H9 (cell line): ENCODE results near the gene PRKAG3. TPM values are rescaled to one million over a fixed set of nuclear protein-coding genes. Genes with fewer than 3 reads are reported as not detected.
A peak's percentile ranks its signal among the peaks of the same experiment; 100 is the strongest.

ENCODE experiments used
- DNase-seq: peaks from one replicate; pipeline ENCODE4 v3.0.0-alpha.2; 2017
- H2AFZ ChIP-seq: one replicate; pipeline ENCODE4 v1.6.1; 2013; ENCODE audit warnings: mild to moderate bottlenecking, low read length, control low read depth, moderate library complexity
- H2AK5ac ChIP-seq: 2 replicates; pipeline ENCODE4 v1.6.1; 2013; ENCODE audit warnings: low read length, control low read depth, mixed read lengths; ENCODE audit not compliant: insufficient read length
- H2BK120ac ChIP-seq: one replicate; pipeline ENCODE4 v1.6.1; 2013; ENCODE audit warnings: low read depth, mild to moderate bottlenecking, low read length, control low read depth, inconsistent platforms; ENCODE audit not compliant: poor library complexity, severe bottlenecking
- H2BK12ac ChIP-seq: 2 replicates; pipeline ENCODE4 v1.6.1; 2013; ENCODE audit warnings: low read length, control low read depth, mixed read lengths, low read depth; ENCODE audit not compliant: insufficient read length
- H2BK15ac ChIP-seq: 2 replicates; pipeline ENCODE4 v1.6.1; 2013; ENCODE audit warnings: low read depth, low read length, control low read depth
- H2BK20ac ChIP-seq: one replicate; pipeline ENCODE4 v1.6.1; 2013; ENCODE audit warnings: low read depth, mild to moderate bottlenecking, low read length, control low read depth, inconsistent platforms; ENCODE audit not compliant: poor library complexity, severe bottlenecking
- H2BK5ac ChIP-seq: 2 replicates; pipeline ENCODE4 v1.6.1; 2013; ENCODE audit warnings: low read length, control low read depth, mixed read lengths; ENCODE audit not compliant: insufficient read length
- H3K14ac ChIP-seq: 2 replicates; pipeline ENCODE4 v1.6.1; 2013; ENCODE audit warnings: low read length, control low read depth; ENCODE audit not compliant: insufficient read depth
- H3K18ac ChIP-seq: 2 replicates; pipeline ENCODE4 v1.6.1; 2013; ENCODE audit warnings: low read depth, mild to moderate bottlenecking, mixed read lengths, low read length, control low read depth; ENCODE audit not compliant: insufficient read length
- H3K23ac ChIP-seq: 2 replicates; pipeline ENCODE4 v1.6.1; 2013; ENCODE audit warnings: low read length, control low read depth, mixed read lengths, low read depth; ENCODE audit not compliant: insufficient read length
- H3K23me2 ChIP-seq: 2 replicates; pipeline ENCODE4 v1.6.1; 2013; ENCODE audit warnings: low read depth, mild to moderate bottlenecking, mixed read lengths, low read length, control low read depth; ENCODE audit not compliant: insufficient read length, poor library complexity, severe bottlenecking
- H3K27ac ChIP-seq: 2 replicates; pipeline ENCODE4 v1.5.1; 2013; ENCODE audit warnings: low read length, control low read depth, mixed read lengths, low read depth; ENCODE audit not compliant: insufficient read length
- H3K27me3 ChIP-seq: 2 replicates; pipeline ENCODE4 v1.6.1; 2013; ENCODE audit warnings: low read length, control low read depth, inconsistent platforms; ENCODE audit not compliant: insufficient read depth
- H3K4ac ChIP-seq: 2 replicates; pipeline ENCODE4 v1.6.1; 2013; ENCODE audit warnings: low read depth, mild to moderate bottlenecking, control low read depth, inconsistent platforms, low read length, moderate library complexity
- H3K4me1 ChIP-seq: 2 replicates; pipeline ENCODE4 v1.6.1; 2013; ENCODE audit warnings: low read length, control low read depth, inconsistent platforms; ENCODE audit not compliant: insufficient read depth
- H3K4me2 ChIP-seq: 2 replicates; pipeline ENCODE4 v1.6.1; 2013; ENCODE audit warnings: low read length, control low read depth, mixed read lengths; ENCODE audit not compliant: insufficient read length, insufficient read depth
- H3K56ac ChIP-seq: 2 replicates; pipeline ENCODE4 v1.6.1; 2013; ENCODE audit warnings: low read depth, mild to moderate bottlenecking, mixed read lengths, low read length, control low read depth; ENCODE audit not compliant: insufficient read length
- H3K79me1 ChIP-seq: 2 replicates; pipeline ENCODE4 v1.6.1; 2013; ENCODE audit warnings: low read depth, mild to moderate bottlenecking, moderate library complexity, low read length, control low read depth, inconsistent platforms; ENCODE audit not compliant: insufficient read depth, poor library complexity, severe bottlenecking
- H3K79me2 ChIP-seq: 2 replicates; pipeline ENCODE4 v1.6.1; 2013; ENCODE audit warnings: low read length, control low read depth, inconsistent platforms; ENCODE audit not compliant: insufficient read depth
- H3K9ac ChIP-seq: 2 replicates; pipeline ENCODE4 v1.6.1; 2013; ENCODE audit warnings: low read length, control low read depth, mixed read lengths; ENCODE audit not compliant: insufficient read length; ENCODE audit errors: extremely low read depth
- H3K9me3 ChIP-seq: one replicate; pipeline ENCODE4 v1.6.1; 2013; ENCODE audit warnings: low read depth, low read length, inconsistent platforms; ENCODE audit not compliant: control insufficient read depth
- H3T11ph ChIP-seq: one replicate; pipeline ENCODE4 v1.6.1; 2013; ENCODE audit warnings: mild to moderate bottlenecking, low read length, control low read depth, inconsistent platforms
- H4K20me1 ChIP-seq: one replicate; pipeline ENCODE4 v1.6.1; 2013; ENCODE audit not compliant: control insufficient read depth, insufficient read length, insufficient read depth
- H4K5ac ChIP-seq: 2 replicates; pipeline ENCODE4 v1.6.1; 2013; ENCODE audit warnings: low read depth, mild to moderate bottlenecking, mixed read lengths, low read length, control low read depth; ENCODE audit not compliant: insufficient read length
- H4K8ac ChIP-seq: replicated peaks from 2 replicates; pipeline ENCODE4 v1.6.1; 2013; ENCODE audit warnings: low read length, control low read depth, mixed read lengths, low read depth; ENCODE audit not compliant: insufficient read length
- H4K91ac ChIP-seq: 2 replicates; pipeline ENCODE4 v1.6.1; 2013; ENCODE audit warnings: low read depth, mild to moderate bottlenecking, moderate library complexity, mixed read lengths, low read length, control low read depth; ENCODE audit not compliant: insufficient read length
- H3K27ac Mint-ChIP-seq, 3 experiments: 2 replicates in 2 of 3; 3 replicates in 1 of 3; pipeline ENCODE4 v1.8.0; 2020 to 2021; ENCODE audit warnings: mixed read lengths in 3 of 3, mild to moderate bottlenecking in 1 of 3, moderate library complexity in 1 of 3
- H3K27me3 Mint-ChIP-seq: 2 replicates; pipeline ENCODE4 v1.8.0; 2021; ENCODE audit warnings: low read depth, mild to moderate bottlenecking, moderate library complexity, mixed read lengths
- H3K36me3 Mint-ChIP-seq, 3 experiments: 2 replicates in 2 of 3; 3 replicates in 1 of 3; pipeline ENCODE4 v1.8.0; 2020 to 2021; ENCODE audit warnings: low read depth in 3 of 3, mixed read lengths in 3 of 3; ENCODE audit not compliant: insufficient read depth in 1 of 3
- H3K4me1 Mint-ChIP-seq, 2 experiments: 2 replicates each; pipeline ENCODE4 v1.8.0; 2020; ENCODE audit warnings: mixed read lengths in 2 of 2
- H3K4me3 Mint-ChIP-seq, 2 experiments: 2 replicates in 1 of 2; 3 replicates in 1 of 2; pipeline ENCODE4 v1.8.0; 2020 to 2021; ENCODE audit warnings: mild to moderate bottlenecking in 2 of 2, mixed read lengths in 2 of 2, moderate library complexity in 1 of 2
- H3K9me3 Mint-ChIP-seq, 2 experiments: 2 replicates in 1 of 2; 3 replicates in 1 of 2; pipeline ENCODE4 v1.8.0; 2020; ENCODE audit warnings: mild to moderate bottlenecking in 2 of 2, mixed read lengths in 2 of 2, moderate library complexity in 1 of 2
- CTCF ChIP-seq: fragments of 200-600 bp; sonication (generic); conservative IDR thresholded peaks from 3 replicates; pipeline ENCODE4 v1.8.0; 2021; ENCODE audit warnings: antibody characterized with exemption, mild to moderate bottlenecking
- WGBS: extraction: QIAGEN DNeasy Blood & Tissue Kit; methylation state at CpG from one replicate; pipeline ENCODE4 v1.1.7; 2013; ENCODE audit warnings: missing lambda C conversion rate, low lambda C conversion rate, mixed read lengths; ENCODE audit not compliant: insufficient read length; ENCODE audit errors: extremely low coverage; 5-methylcytosine and 5-hydroxymethylcytosine counted together
- total RNA-seq: library from RNA; stranded (reverse); gene quantifications from 2 replicates; pipeline ENCODE4 v1.2.1, GENCODE V29; 2021

Gene PRKAG3
- total RNA-seq, 1 experiment from 2014 or later: not detected

DNA sequence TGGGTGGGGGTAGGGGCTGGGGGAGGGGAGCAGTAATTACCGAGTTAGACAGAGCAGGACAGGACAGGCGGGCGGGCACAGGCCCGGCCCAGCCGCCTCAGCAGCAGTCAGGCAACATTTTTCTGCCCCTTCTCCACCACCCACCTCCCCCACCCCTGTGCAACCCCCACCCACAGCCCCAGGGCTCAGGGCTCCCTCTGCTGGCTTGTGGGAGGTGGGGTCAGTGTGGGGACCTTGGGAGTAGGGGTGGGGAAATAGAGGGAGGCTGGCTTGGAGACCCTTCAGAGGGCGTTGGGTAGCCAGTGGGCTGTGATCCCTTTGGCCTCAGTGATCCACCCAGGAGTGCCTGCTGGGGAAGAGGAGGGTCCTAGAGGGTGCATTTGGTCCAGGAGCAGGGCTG lies 34.4 kb upstream of the PRKAG3 start:
- H2BK5ac ChIP-seq: no peak overlapping the region
- DNase-seq: no peak
- peak; percentile 40; the same call in 1 of the 3 replicates for TF ChIP-seq CTCF
- H3K18ac ChIP-seq: no peak overlapping the region
- H3K79me2 ChIP-seq: no peaks in the 10 kb centered on the region
- no peak overlapping the region for H3K4me2 ChIP-seq
- H2AK5ac ChIP-seq: no peak overlapping the region
- no CpG with 5 or more reads among the region's 6 CpGs for WGBS
- H3K23me2 ChIP-seq: no peaks in the 10 kb centered on the region
- H3K4me1 ChIP-seq: peaks cover 2% of the 10 kb centered on the region; the same call in 1 of the 2 replicates
- no peak overlapping the region for H3K56ac ChIP-seq
- H3T11ph ChIP-seq: no peak overlapping the region
- no peaks in the 10 kb centered on the region for H3K9me3 ChIP-seq
- no peak overlapping the region for H3K4ac ChIP-seq
- Mint-ChIP-seq H3K36me3 (no peaks in the 10 kb centered on the region; a peak in 1 of 7 replicates), H3K9me3 (no peaks in the 10 kb centered on the region; a peak in 2 of 5 replicates), H3K4me3 (no peak overlapping the region), H3K4me1 (peaks cover 7 to 8% of the 10 kb centered on the region in 2 experiments), H3K27ac (no peak overlapping the region), H3K27me3 (peaks cover 97% of the 10 kb centered on the region)
- no peak overlapping the region for H2BK12ac ChIP-seq
- H3K23ac ChIP-seq: no peak overlapping the region
- no peak overlapping the region for H3K27ac ChIP-seq
- no peak overlapping the region for H4K8ac ChIP-seq
- no peak overlapping the region for H3K14ac ChIP-seq
- H2BK120ac ChIP-seq: no peak overlapping the region
- no peaks in the 10 kb centered on the region for H4K20me1 ChIP-seq
- H3K27me3 ChIP-seq: peaks cover 75% of the 10 kb centered on the region
- no peak overlapping the region for H2BK20ac ChIP-seq
- H3K9ac ChIP-seq: no peak overlapping the region
- H4K91ac ChIP-seq: no peak overlapping the region
- H4K5ac ChIP-seq: no peak overlapping the region
- no peak overlapping the region for H2BK15ac ChIP-seq
- H2AFZ ChIP-seq: no peak overlapping the region
- no peaks in the 10 kb centered on the region for H3K79me1 ChIP-seq
